Activated B cell treated with CpG ODN at 0.5 μM for 24 hours (primary cell): Measurements from ENCODE around the gene VWA8. TPM values are rescaled to one million over a fixed set of nuclear protein-coding genes. Genes with fewer than 3 reads are reported as not detected.

Source experiments
- ATAC-seq: fragments of 200-7000 bp; cut with Tn5 transposase; one replicate; pipeline ENCODE4 v1.10.0; 2021; ENCODE audit warnings: low read depth, mild to moderate bottlenecking, moderate library complexity
- CTCF ChIA-PET: fragments of 350-600 bp; sonication (Branson Sonifier 250); formaldehyde crosslinking; loops from one replicate; lab custom pipeline; 2021; ENCODE audit warnings: antibody characterized with exemption; lab: Charles Lee
- POLR2A ChIA-PET: fragments of 350-600 bp; sonication (Branson Sonifier 250); formaldehyde crosslinking; loops from one replicate; lab custom pipeline; 2021; ENCODE audit warnings: antibody characterized with exemption; lab: Charles Lee
- DNase-seq: peaks from one replicate; pipeline ENCODE4 v3.0.0; 2022
- H3K27ac Mint-ChIP-seq: one replicate; pipeline ENCODE4 v1.8.0; 2020; ENCODE audit warnings: mixed read lengths
- H3K27me3 Mint-ChIP-seq: one replicate; pipeline ENCODE4 v1.8.0; 2021; ENCODE audit warnings: mixed read lengths
- H3K36me3 Mint-ChIP-seq: one replicate; pipeline ENCODE4 v1.8.0; 2021; ENCODE audit warnings: low read depth, mixed read lengths
- H3K4me1 Mint-ChIP-seq: one replicate; pipeline ENCODE4 v1.8.0; 2021; ENCODE audit warnings: mixed read lengths
- H3K4me3 Mint-ChIP-seq: one replicate; pipeline ENCODE4 v1.8.0; 2020; ENCODE audit warnings: mild to moderate bottlenecking, mixed read lengths
- H3K9me3 Mint-ChIP-seq: one replicate; pipeline ENCODE4 v1.8.0; 2020; ENCODE audit warnings: mixed read lengths
- intact Hi-C: fragments of 100-400 bp; cut with micrococcal nuclease; formaldehyde crosslinking; loops from one replicate; pipeline ENCODE4 v1.15.1; 2024
- total RNA-seq: library from RNA; stranded (reverse); gene quantifications from 2 replicates; pipeline ENCODE4 v1.2.3, GENCODE V29; 2022
- TF ChIP-seq, protein P1 (sequence below): fragments of 200-600 bp; IDR thresholded peaks from one replicate; pipeline ENCODE4 v1.8.0; 2022; ENCODE audit warnings: antibody characterized with exemption, mild to moderate bottlenecking

The VWA8 gene
- total RNA-seq, 1 donor from 2014 or later: 21.7 TPM

DNA sequence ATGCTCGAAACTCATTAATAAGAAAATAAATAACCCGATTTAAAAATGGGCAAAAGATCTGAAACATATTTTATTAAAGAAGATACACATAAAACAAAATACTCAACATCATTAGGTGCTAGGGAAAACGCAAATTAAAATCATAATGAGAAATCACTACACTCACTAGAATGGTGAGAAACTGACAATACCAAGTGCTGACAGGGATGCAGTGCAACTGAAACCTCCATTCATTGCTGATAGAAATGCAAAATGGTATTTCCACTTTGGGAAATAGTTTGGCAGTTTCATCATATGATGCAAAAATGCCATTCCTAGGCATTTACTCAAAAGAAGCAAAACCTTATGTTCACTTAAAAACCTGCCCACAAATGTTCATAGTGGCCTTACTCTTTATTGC, 278.1 kb downstream of the VWA8 start:
- no peak overlapping the region for H3K27ac Mint-ChIP-seq
- no peaks in the 10 kb centered on the region for H3K4me1 Mint-ChIP-seq
- no peaks in the 10 kb centered on the region for H3K27me3 Mint-ChIP-seq
- H3K9me3 Mint-ChIP-seq: no peaks in the 10 kb centered on the region
- intact Hi-C loops: no loop called here
- no peak overlapping the region for H3K4me3 Mint-ChIP-seq
- DNase-seq: no peak
- ChIA-PET POLR2A (no interaction called here), CTCF (no interaction called here)
- ATAC-seq: no peak
- peaks cover 41% of the 10 kb centered on the region for H3K36me3 Mint-ChIP-seq
- TF ChIP-seq, protein P1, sequence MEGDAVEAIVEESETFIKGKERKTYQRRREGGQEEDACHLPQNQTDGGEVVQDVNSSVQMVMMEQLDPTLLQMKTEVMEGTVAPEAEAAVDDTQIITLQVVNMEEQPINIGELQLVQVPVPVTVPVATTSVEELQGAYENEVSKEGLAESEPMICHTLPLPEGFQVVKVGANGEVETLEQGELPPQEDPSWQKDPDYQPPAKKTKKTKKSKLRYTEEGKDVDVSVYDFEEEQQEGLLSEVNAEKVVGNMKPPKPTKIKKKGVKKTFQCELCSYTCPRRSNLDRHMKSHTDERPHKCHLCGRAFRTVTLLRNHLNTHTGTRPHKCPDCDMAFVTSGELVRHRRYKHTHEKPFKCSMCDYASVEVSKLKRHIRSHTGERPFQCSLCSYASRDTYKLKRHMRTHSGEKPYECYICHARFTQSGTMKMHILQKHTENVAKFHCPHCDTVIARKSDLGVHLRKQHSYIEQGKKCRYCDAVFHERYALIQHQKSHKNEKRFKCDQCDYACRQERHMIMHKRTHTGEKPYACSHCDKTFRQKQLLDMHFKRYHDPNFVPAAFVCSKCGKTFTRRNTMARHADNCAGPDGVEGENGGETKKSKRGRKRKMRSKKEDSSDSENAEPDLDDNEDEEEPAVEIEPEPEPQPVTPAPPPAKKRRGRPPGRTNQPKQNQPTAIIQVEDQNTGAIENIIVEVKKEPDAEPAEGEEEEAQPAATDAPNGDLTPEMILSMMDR: no peak

DNA sequence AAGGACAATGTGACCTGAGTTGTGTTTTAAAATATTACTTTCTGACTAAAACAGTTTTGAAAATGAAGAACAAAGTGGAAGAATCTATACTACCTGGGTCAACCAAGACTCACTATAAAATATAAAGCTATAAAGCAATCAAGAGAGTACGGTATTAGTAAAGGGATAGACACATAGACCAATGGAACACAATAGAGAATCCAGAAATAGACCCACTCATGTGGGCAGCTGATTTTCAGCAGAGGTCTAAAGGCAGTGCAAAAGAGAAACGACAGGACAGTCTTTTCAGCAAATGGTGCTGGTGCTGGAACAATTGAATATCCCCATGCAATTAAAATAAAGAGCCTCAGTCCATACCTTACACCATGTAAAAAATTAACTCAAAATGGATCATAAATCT, 278.9 kb downstream of the VWA8 start:
- Mint-ChIP-seq H3K27ac (no peak overlapping the region), H3K4me3 (no peak overlapping the region), H3K27me3 (no peaks in the 10 kb centered on the region), H3K4me1 (no peaks in the 10 kb centered on the region), H3K36me3 (peaks cover 42% of the 10 kb centered on the region), H3K9me3 (no peaks in the 10 kb centered on the region)
- intact Hi-C loops: no loop called here
- ATAC-seq (no peak), DNase-seq (no peak)
- ChIA-PET CTCF (no interaction called here), POLR2A (no interaction called here)
- TF ChIP-seq, protein P1: no peak

DNA sequence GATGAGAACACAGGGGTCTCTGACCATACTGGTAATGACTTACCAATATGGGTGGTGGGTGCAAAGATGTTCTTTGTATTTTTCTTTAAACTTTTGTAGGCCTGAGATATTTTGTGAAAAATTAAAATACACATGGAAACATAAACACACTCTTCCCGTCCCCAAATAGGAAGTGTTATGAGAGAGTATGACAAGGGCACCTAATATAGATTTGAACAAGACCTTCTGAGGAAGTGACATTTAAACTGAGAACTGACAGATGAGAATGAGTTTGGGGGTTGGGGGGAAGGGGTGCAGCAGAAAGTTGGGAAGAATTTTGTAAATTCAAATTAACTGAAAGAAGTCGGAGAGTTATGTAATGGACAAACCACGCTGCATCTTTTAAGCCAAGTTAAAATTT, 279.3 kb downstream of the VWA8 start:
- no peaks in the 10 kb centered on the region for H3K4me1 Mint-ChIP-seq
- POLR2A ChIA-PET: no interaction called here
- TF ChIP-seq, protein P1: no peak
- H3K27me3 Mint-ChIP-seq: no peaks in the 10 kb centered on the region
- DNase-seq (no peak), ATAC-seq (no peak)
- H3K36me3 Mint-ChIP-seq: peaks cover 43% of the 10 kb centered on the region
- H3K27ac Mint-ChIP-seq: no peak overlapping the region
- CTCF ChIA-PET: no interaction called here
- no peak overlapping the region for H3K4me3 Mint-ChIP-seq
- no peaks in the 10 kb centered on the region for H3K9me3 Mint-ChIP-seq
- intact Hi-C loops: no loop called here

DNA sequence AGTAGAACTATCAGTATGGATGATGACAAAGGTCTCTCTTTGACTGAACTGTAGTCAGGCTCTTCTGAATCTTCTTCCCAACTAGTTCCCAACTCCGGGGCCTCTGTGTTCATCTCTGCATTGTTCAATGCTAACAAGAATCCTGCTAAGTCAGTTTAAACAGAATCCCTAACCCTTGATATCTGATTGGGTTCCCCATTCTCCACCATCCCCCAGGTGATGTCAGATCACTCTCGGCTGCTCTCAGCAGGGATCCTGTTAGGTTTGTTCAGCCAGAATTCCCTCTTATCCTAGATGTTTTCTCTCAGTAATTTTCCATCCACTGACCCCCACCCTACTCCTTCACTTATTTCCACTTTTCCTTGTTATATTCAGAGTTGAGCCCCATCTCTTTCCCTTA, 280.0 kb downstream of the VWA8 start:
- no peak for ATAC-seq
- Mint-ChIP-seq H3K4me3 (no peak overlapping the region), H3K9me3 (no peaks in the 10 kb centered on the region), H3K27ac (no peak overlapping the region), H3K27me3 (no peaks in the 10 kb centered on the region), H3K36me3 (peaks cover 40% of the 10 kb centered on the region), H3K4me1 (no peaks in the 10 kb centered on the region)
- intact Hi-C loops: no loop called here
- POLR2A ChIA-PET: no interaction called here
- no peak for DNase-seq
- CTCF ChIA-PET: no interaction called here
- TF ChIP-seq, protein P1: no peak

DNA sequence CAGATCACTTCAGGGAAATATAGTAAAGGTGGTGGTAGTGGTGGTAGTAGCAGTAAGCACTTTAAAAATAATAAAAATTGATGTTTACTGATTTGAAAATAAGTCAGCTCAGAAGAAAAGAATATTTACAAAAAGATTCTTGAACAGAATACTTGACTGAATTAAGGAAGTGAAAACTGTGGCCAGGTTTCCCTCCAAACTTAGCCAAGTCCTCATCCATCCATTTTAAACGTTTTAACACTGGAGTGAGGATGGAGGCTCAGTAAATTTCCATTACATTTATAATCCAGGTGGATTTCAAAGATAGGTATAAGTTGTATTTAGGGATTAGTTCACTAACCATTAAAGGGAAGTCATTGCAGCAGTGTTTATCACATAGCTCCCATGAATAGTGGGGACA, 282.1 kb downstream of the VWA8 start:
- ChIA-PET CTCF (interaction anchor here (3.2 kb wide), 1 partner anchor 10 kb away, joined by 17 read pairs; no protein-coding TSS in a partner anchor), POLR2A (no interaction called here)
- H3K4me3 Mint-ChIP-seq: no peak overlapping the region
- ATAC-seq: no peak
- TF ChIP-seq, protein P1: no peak
- H3K4me1 Mint-ChIP-seq: no peaks in the 10 kb centered on the region
- DNase-seq: no peak
- H3K9me3 Mint-ChIP-seq: no peaks in the 10 kb centered on the region
- H3K27ac Mint-ChIP-seq: no peak overlapping the region
- intact Hi-C loops: no loop called here
- H3K36me3 Mint-ChIP-seq: peaks cover 44% of the 10 kb centered on the region
- H3K27me3 Mint-ChIP-seq: no peaks in the 10 kb centered on the region
